Trophoblast cell (in vitro differentiated cells and primary cell): ENCODE measurements around the gene SKI.

Experiments used
- DNase-seq, 2 donors: peaks; one replicate each; pipeline ENCODE4 v3.0.0-alpha.2; 2016
- H2AFZ ChIP-seq: 2 replicates; pipeline ENCODE4 v1.6.1; 2013; ENCODE audit warnings: low read length, moderate library complexity, mild to moderate bottlenecking; ENCODE audit not compliant: insufficient read depth, poor library complexity
- H2AK5ac ChIP-seq: 2 replicates; pipeline ENCODE4 v1.6.1; 2013; ENCODE audit warnings: mild to moderate bottlenecking, low read length
- H2BK120ac ChIP-seq: 2 replicates; pipeline ENCODE4 v1.6.1; 2013; ENCODE audit warnings: low read length, mild to moderate bottlenecking, moderate library complexity; ENCODE audit not compliant: insufficient read depth, poor library complexity
- H2BK12ac ChIP-seq: 2 replicates; pipeline ENCODE4 v1.6.1; 2013; ENCODE audit warnings: mild to moderate bottlenecking, low read length, moderate library complexity
- H2BK5ac ChIP-seq: 2 replicates; pipeline ENCODE4 v1.6.1; 2013; ENCODE audit warnings: low read length, low read depth, moderate library complexity, mild to moderate bottlenecking; ENCODE audit not compliant: poor library complexity
- H3K14ac ChIP-seq: 2 replicates; pipeline ENCODE4 v1.6.1; 2013; ENCODE audit warnings: mild to moderate bottlenecking, low read length
- H3K18ac ChIP-seq: 2 replicates; pipeline ENCODE4 v1.6.1; 2013; ENCODE audit warnings: mild to moderate bottlenecking, low read length
- H3K23ac ChIP-seq: 2 replicates; pipeline ENCODE4 v1.6.1; 2013; ENCODE audit warnings: low read length
- H3K27ac ChIP-seq: 2 replicates; pipeline ENCODE4 v1.5.1; 2013; ENCODE audit warnings: low read depth, mild to moderate bottlenecking, inconsistent platforms, low read length, moderate library complexity
- H3K27me3 ChIP-seq: 2 replicates; pipeline ENCODE4 v1.6.1; 2013; ENCODE audit warnings: inconsistent platforms, mild to moderate bottlenecking, low read length, moderate library complexity; ENCODE audit not compliant: insufficient read depth
- H3K36me3 ChIP-seq, 2 experiments: 1 replicate in 1 of 2; 2 replicates in 1 of 2; pipeline ENCODE4 v1.6.1; 2013; ENCODE audit warnings: low read length in 2 of 2, mild to moderate bottlenecking in 2 of 2, moderate library complexity in 1 of 2; ENCODE audit not compliant: insufficient read depth in 2 of 2, control insufficient read depth in 1 of 2
- H3K4ac ChIP-seq: 2 replicates; pipeline ENCODE4 v1.6.1; 2013; ENCODE audit warnings: low read depth, mild to moderate bottlenecking, low read length, moderate library complexity
- H3K4me1 ChIP-seq, 2 experiments: 1 replicate in 1 of 2; 2 replicates in 1 of 2; pipeline ENCODE4 v1.6.1; 2013; ENCODE audit warnings: low read length in 2 of 2, mild to moderate bottlenecking in 2 of 2, moderate library complexity in 1 of 2; ENCODE audit not compliant: insufficient read depth in 2 of 2, control insufficient read depth in 1 of 2
- H3K4me2 ChIP-seq: 2 replicates; pipeline ENCODE4 v1.6.1; 2013; ENCODE audit warnings: inconsistent platforms, mild to moderate bottlenecking, low read length, moderate library complexity
- H3K4me3 ChIP-seq: 2 replicates; pipeline ENCODE4 v1.5.1; 2013; ENCODE audit warnings: mild to moderate bottlenecking, low read depth, low read length, inconsistent platforms
- H3K79me1 ChIP-seq: one replicate; pipeline ENCODE4 v1.6.1; 2013; ENCODE audit warnings: low read length
- H3K79me2 ChIP-seq: 2 replicates; pipeline ENCODE4 v1.6.1; 2013; ENCODE audit warnings: low read length, mild to moderate bottlenecking; ENCODE audit not compliant: control insufficient read depth, insufficient read depth, poor library complexity
- H3K9ac ChIP-seq: 2 replicates; pipeline ENCODE4 v1.6.1; 2013; ENCODE audit warnings: mild to moderate bottlenecking, low read length
- H3K9me3 ChIP-seq: 2 replicates; pipeline ENCODE4 v1.6.1; 2013; ENCODE audit warnings: low read depth, mild to moderate bottlenecking, control low read depth, inconsistent platforms, low read length; ENCODE audit not compliant: insufficient read depth
- H4K12ac ChIP-seq: 2 replicates; pipeline ENCODE4 v1.6.1; 2013; ENCODE audit warnings: low read depth, mild to moderate bottlenecking, low read length, moderate library complexity
- H4K8ac ChIP-seq: 2 replicates; pipeline ENCODE4 v1.6.1; 2013; ENCODE audit warnings: low read depth, mild to moderate bottlenecking, low read length, moderate library complexity
- H4K91ac ChIP-seq: one replicate; pipeline ENCODE4 v1.6.1; 2013; ENCODE audit warnings: low read depth, mild to moderate bottlenecking, low read length, moderate library complexity
- WGBS: extraction: QIAGEN DNeasy Blood & Tissue Kit; methylation state at CpG from one replicate; pipeline ENCODE4 v1.1.7; 2013; ENCODE audit warnings: missing lambda C conversion rate; ENCODE audit not compliant: insufficient read length, insufficient coverage; ENCODE audit errors: extremely low coverage; 5-methylcytosine and 5-hydroxymethylcytosine counted together

The SKI gene

DNA sequence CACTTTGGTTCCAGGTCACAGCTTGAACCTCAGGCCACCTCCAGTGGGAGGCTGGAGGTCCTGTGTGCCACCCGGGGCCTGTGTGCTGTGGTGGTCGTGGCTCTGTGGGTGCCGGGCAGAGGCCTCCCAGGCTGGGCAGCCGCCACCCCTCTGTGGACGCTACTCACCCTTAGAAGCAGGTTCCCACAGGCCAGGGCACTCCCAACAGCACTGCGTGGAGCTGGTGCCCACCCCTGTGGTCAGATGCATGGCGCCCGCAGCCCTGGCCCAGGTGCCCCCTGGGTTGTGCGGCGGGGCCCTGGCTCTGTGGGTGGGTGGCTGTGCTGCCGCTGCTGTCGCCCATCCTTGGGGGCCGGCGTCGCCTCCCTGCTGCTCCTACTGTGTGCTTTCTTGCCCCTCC lies 39.7 kb downstream of the SKI start:
- H3K4me2 ChIP-seq, result no peak overlapping the region
- no peaks in the 10 kb centered on the region for H3K79me1 ChIP-seq
- H4K91ac ChIP-seq, result no peak overlapping the region
- no CpG with 5 or more reads among the region's 15 CpGs for WGBS
- no peak overlapping the region for H3K4me3 ChIP-seq
- no peak for DNase-seq
- no peak overlapping the region for H2AK5ac ChIP-seq
- H3K4me1 ChIP-seq, result peaks cover 16 to 23% of the 10 kb centered on the region in 2 experiments
- H3K18ac ChIP-seq, result no peak overlapping the region
- H4K12ac ChIP-seq, result no peak overlapping the region
- H3K9me3 ChIP-seq, result no peaks in the 10 kb centered on the region
- no peak overlapping the region for H3K27ac ChIP-seq
- no peak overlapping the region for H2AFZ ChIP-seq
- no peak overlapping the region for H2BK5ac ChIP-seq
- no peak overlapping the region for H4K8ac ChIP-seq
- H3K9ac ChIP-seq, result no peak overlapping the region
- H3K79me2 ChIP-seq, result peaks cover 27% of the 10 kb centered on the region
- no peak overlapping the region for H3K23ac ChIP-seq
- H3K4ac ChIP-seq, result peak overlapping the region; percentile 29
- peaks cover 0 to 5% of the 10 kb centered on the region in 2 experiments for H3K36me3 ChIP-seq
- H3K27me3 ChIP-seq, result no peaks in the 10 kb centered on the region
- H3K14ac ChIP-seq, result no peak overlapping the region
- H2BK12ac ChIP-seq, result no peak overlapping the region
- no peak overlapping the region for H2BK120ac ChIP-seq

DNA sequence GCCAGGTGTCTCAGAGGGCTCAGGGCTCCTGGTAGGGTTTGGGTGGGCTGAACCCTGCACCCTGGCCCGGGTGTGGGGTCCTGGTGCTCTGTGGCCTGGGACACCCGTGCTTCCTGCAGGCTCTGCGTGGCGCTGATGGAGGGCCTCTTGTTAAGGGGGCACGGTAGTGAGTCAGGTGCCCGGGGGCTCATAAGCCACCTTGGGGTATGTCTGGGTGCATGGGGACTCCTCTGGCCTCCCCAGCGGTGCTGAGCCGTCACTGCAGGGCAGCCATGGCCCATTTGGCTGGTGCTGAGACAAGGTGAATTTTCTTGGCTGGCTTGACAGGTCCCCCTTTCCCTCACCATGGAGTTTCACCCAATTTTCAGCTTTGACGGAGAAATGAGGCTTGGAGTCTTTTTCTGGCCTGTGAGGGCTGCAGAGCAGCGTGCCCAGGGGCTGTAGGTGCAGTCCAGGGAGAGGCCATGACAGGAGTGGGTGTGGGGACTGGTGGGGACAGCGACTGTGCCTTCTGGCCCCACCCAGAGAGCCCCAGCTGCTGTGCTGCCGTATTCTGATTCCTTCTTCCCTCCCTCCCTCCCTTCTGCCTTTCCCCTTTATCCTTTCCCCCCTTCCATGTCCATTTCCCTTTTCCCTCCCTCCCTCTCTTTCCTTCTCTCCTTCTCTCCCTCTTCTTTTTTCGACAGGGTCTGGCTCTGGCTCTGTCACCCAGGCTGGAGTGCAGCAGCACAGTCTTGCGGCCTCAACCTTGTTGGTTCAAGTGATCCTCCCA lies 40.4 kb downstream of the SKI start:
- Histone ChIP-seq H2BK5ac (no peak overlapping the region), H3K27me3 (no peaks in the 10 kb centered on the region), H3K36me3 (peaks cover 0 to 5% of the 10 kb centered on the region in 2 experiments), H4K12ac (no peak overlapping the region), H2BK120ac (no peak overlapping the region), H3K4me3 (no peak overlapping the region), H3K4me1 (peaks cover 16 to 23% of the 10 kb centered on the region in 2 experiments), H2BK12ac (no peak overlapping the region), H3K14ac (no peak overlapping the region), H4K8ac (no peak overlapping the region), H3K9me3 (no peaks in the 10 kb centered on the region), H3K4ac (peak overlapping the region; percentile 29), H3K23ac (no peak overlapping the region), H2AK5ac (no peak overlapping the region), H4K91ac (no peak overlapping the region), H3K79me2 (peaks cover 33% of the 10 kb centered on the region), H3K18ac (no peak overlapping the region), H3K9ac (no peak overlapping the region), H3K79me1 (no peaks in the 10 kb centered on the region), H3K27ac (no peak overlapping the region), H3K4me2 (no peak overlapping the region), H2AFZ (no peak overlapping the region)
- WGBS, result no CpG with 5 or more reads among the region's 14 CpGs
- DNase-seq, result no peak

DNA sequence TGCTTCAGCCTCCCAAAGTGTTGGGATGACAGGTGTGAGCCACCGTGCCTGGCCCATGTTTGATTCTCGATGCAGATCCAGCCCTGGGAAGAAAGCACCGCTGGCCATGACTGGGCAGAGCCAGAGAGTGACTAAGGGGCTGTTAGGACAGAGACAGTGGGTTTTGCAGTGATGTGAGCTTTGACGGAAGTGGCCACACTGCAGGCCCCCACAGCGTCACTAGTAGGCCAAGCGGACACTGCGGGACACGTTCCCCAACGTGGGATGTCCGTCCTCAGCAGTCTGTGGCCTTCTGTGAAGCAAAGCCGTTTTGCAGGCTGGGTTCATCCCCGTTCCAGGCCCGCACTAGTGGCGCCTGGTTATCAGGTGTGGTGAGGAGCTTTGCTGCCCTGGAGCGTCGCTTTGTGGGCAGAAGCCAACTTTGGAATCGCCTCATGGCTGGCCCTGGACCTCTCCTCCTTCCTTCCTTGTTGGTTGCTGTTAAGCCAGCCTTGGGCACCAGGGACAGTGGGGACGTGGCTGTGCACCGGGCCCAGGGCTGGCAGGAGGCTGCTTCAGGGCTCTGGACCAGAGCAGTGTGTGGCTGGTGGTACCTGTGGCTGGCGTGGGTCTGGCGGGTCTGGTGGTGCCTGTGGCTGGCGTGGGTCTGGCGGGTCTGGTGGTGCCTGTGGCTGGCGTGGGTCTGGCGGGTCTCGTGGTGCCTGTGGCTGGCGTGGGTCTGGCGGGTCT lies 41.2 kb downstream of the SKI start:
- no peak overlapping the region for H3K9ac ChIP-seq
- no peak overlapping the region for H3K27ac ChIP-seq
- H3K14ac ChIP-seq, result no peak overlapping the region
- H3K79me2 ChIP-seq, result peaks cover 33% of the 10 kb centered on the region
- H3K23ac ChIP-seq, result no peak overlapping the region
- no peaks in the 10 kb centered on the region for H3K27me3 ChIP-seq
- H2BK5ac ChIP-seq, result no peak overlapping the region
- no peak overlapping the region for H2AK5ac ChIP-seq
- no peaks in the 10 kb centered on the region for H3K9me3 ChIP-seq
- no peak overlapping the region for H3K4me3 ChIP-seq
- no peak overlapping the region for H2BK120ac ChIP-seq
- H2AFZ ChIP-seq, result no peak overlapping the region
- no peak overlapping the region for H2BK12ac ChIP-seq
- DNase-seq, result no peak
- H3K79me1 ChIP-seq, result no peaks in the 10 kb centered on the region
- H4K91ac ChIP-seq, result no peak overlapping the region
- no peak overlapping the region for H3K18ac ChIP-seq
- no peak overlapping the region for H4K8ac ChIP-seq
- no peak overlapping the region for H3K4me2 ChIP-seq
- no peak overlapping the region for H4K12ac ChIP-seq
- H3K4ac ChIP-seq, result peak overlapping the region; percentile 73
- peaks cover 17 to 24% of the 10 kb centered on the region in 2 experiments for H3K4me1 ChIP-seq
- H3K36me3 ChIP-seq, result peaks cover 0 to 5% of the 10 kb centered on the region in 2 experiments
- WGBS, result no CpG with 5 or more reads among the region's 28 CpGs

DNA sequence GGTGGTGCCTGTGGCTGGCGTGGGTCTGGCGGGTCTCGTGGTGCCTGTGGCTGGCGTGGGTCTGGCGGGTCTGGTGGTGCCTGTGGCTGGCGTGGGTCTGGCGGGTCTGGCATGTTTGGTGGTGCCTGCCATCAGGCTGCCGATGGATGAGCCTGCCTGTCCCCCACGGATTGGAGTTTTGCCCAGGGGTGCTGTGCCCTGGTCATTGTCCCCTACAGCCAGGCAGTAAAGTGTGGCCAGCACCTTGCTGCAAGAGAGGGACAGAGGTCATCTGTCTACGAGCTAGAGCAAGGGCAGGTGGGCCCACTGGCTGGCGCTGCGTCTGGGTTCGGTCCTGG lies 41.8 kb downstream of the SKI start:
- H3K23ac ChIP-seq, result no peak overlapping the region
- H3K27me3 ChIP-seq, result no peaks in the 10 kb centered on the region
- no peak overlapping the region for H4K91ac ChIP-seq
- H4K8ac ChIP-seq, result no peak overlapping the region
- no peaks in the 10 kb centered on the region for H3K79me1 ChIP-seq
- H3K79me2 ChIP-seq, result peaks cover 35% of the 10 kb centered on the region
- no peak overlapping the region for H3K27ac ChIP-seq
- no peaks in the 10 kb centered on the region for H3K9me3 ChIP-seq
- no peak overlapping the region for H3K4me2 ChIP-seq
- no peak overlapping the region for H2BK12ac ChIP-seq
- H3K4ac ChIP-seq, result peak overlapping the region; percentile 41
- peak overlapping the region; percentile 64 for H2AFZ ChIP-seq
- WGBS, result no CpG with 5 or more reads among the region's 13 CpGs
- peaks cover 0 to 5% of the 10 kb centered on the region in 2 experiments for H3K36me3 ChIP-seq
- no peak overlapping the region for H3K4me3 ChIP-seq
- peak overlapping the region; percentile 38 for H3K18ac ChIP-seq
- H3K9ac ChIP-seq, result no peak overlapping the region
- no peak overlapping the region for H2BK5ac ChIP-seq
- DNase-seq, result no peak
- no peak overlapping the region for H2AK5ac ChIP-seq
- peaks cover 20 to 30% of the 10 kb centered on the region in 2 experiments for H3K4me1 ChIP-seq
- no peak overlapping the region for H2BK120ac ChIP-seq
- H4K12ac ChIP-seq, result no peak overlapping the region
- H3K14ac ChIP-seq, result no peak overlapping the region
